HG03439 (cell line): Measurements from ENCODE around the gene SLC35D1.

Source experiments
- ATAC-seq: cut with Tn5 transposase; IDR thresholded peaks from one replicate; pipeline ENCODE4 v1.9.1; 2021; ENCODE audit warnings: mild to moderate bottlenecking, moderate library complexity; ENCODE audit not compliant: unreplicated experiment

The SLC35D1 gene

GRCh38 chr1:67051196-67051595 is 2.8 kb downstream of the SLC35D1 start:
- ATAC-seq, result no peak

GRCh38 chr1:67044631-67045270 is 9.2 kb downstream of the SLC35D1 start:
- ATAC-seq, result no peak

- no peak for ATAC-seq
These were observed 10.6 kb downstream of the SLC35D1 start for GRCh38 chr1:67043366-67043765.

GRCh38 chr1:67041841-67042503 is 12.0 kb downstream of the SLC35D1 start:
- no peak for ATAC-seq

- no peak for ATAC-seq
These were observed 13.5 kb downstream of the SLC35D1 start for GRCh38 chr1:67040405-67040804.

- ATAC-seq, result no peak
These were observed 22.1 kb downstream of the SLC35D1 start for GRCh38 chr1:67031859-67032247.

- ATAC-seq, result no peak
These were observed 22.7 kb downstream of the SLC35D1 start for GRCh38 chr1:67031121-67031858.

- no peak for ATAC-seq
These were observed 24.5 kb downstream of the SLC35D1 start for GRCh38 chr1:67029472-67029871.

- ATAC-seq, result no peak
These were observed 33.2 kb downstream of the SLC35D1 start for GRCh38 chr1:67020765-67021164.

- ATAC-seq, result no peak
These were observed 33.6 kb downstream of the SLC35D1 start for GRCh38 chr1:67020304-67020703.

GRCh38 chr1:67019600-67020136 is 34.3 kb downstream of the SLC35D1 start:
- no peak for ATAC-seq

- no peak for ATAC-seq
These were observed 34.8 kb downstream of the SLC35D1 start for GRCh38 chr1:67019121-67019520.

GRCh38 chr1:67018574-67018973 is 35.4 kb downstream of the SLC35D1 start:
- no peak for ATAC-seq

- ATAC-seq, result no peak
These were observed 40.4 kb downstream of the SLC35D1 start for GRCh38 chr1:67013573-67013972.

GRCh38 chr1:67009792-67010191 is 44.2 kb downstream of the SLC35D1 start:
- ATAC-seq, result no peak

GRCh38 chr1:67005068-67005467 is 48.9 kb downstream of the SLC35D1 start:
- no peak for ATAC-seq

GRCh38 chr1:67004176-67004575 is 49.8 kb downstream of the SLC35D1 start:
- ATAC-seq, result no peak

GRCh38 chr1:67001682-67002425 is 52.1 kb downstream of the SLC35D1 start:
- no peak for ATAC-seq

- ATAC-seq, result no peak
These were observed 54.1 kb downstream of the SLC35D1 start for GRCh38 chr1:66999640-67000400.

- no peak for ATAC-seq
These were observed 55.0 kb downstream of the SLC35D1 start for GRCh38 chr1:66998972-66999371.
